Ishikawa (cell line): ENCODE results near the gene HLCS.

ENCODE experiments used
- CEBPB ChIP-seq: IDR thresholded peaks from 2 replicates; pipeline ENCODE4 v1.6.1; 2012
- CREB1 ChIP-seq: IDR thresholded peaks from 2 replicates; pipeline ENCODE4 v1.6.1; 2012; ENCODE audit warnings: low read depth
- EGR1 ChIP-seq: IDR thresholded peaks from 2 replicates; pipeline ENCODE4 v1.6.1; 2012
- EP300 ChIP-seq: IDR thresholded peaks from 2 replicates; pipeline ENCODE4 v1.6.1; 2012; ENCODE audit warnings: borderline replicate concordance
- FOXM1 ChIP-seq: IDR thresholded peaks from 2 replicates; pipeline ENCODE4 v1.6.1; 2012; ENCODE audit warnings: low read depth, borderline replicate concordance
- NFIC ChIP-seq: IDR thresholded peaks from 2 replicates; pipeline ENCODE4 v1.6.1; 2012
- RAD21 ChIP-seq: IDR thresholded peaks from 2 replicates; pipeline ENCODE4 v1.6.1; 2012; ENCODE audit warnings: low read depth
- REST ChIP-seq: IDR thresholded peaks from 2 replicates; pipeline ENCODE4 v1.6.1; 2012; ENCODE audit warnings: low read depth, mild to moderate bottlenecking
- TAF1 ChIP-seq: IDR thresholded peaks from 2 replicates; pipeline ENCODE4 v1.6.1; 2012; ENCODE audit warnings: low read depth, mild to moderate bottlenecking
- TCF12 ChIP-seq: IDR thresholded peaks from 2 replicates; pipeline ENCODE4 v1.6.1; 2012; ENCODE audit warnings: low read depth
- YY1 ChIP-seq: IDR thresholded peaks from 2 replicates; pipeline ENCODE4 v1.6.1; 2012; ENCODE audit warnings: low read depth

- no peak for TF ChIP-seq FOXM1
- no peak for TF ChIP-seq CREB1
- no peak for TF ChIP-seq CEBPB
- no peak for TF ChIP-seq REST
- no peak for TF ChIP-seq TAF1
- no peak for TF ChIP-seq YY1
- no peak for TF ChIP-seq EP300
- no peak for TF ChIP-seq EGR1
- TF ChIP-seq RAD21 = no peak
- no peak for TF ChIP-seq NFIC
- TF ChIP-seq TCF12 = no peak
These were observed 138.3 kb downstream of the HLCS start for GRCh38 chr21:36828208-36828607.
